GM23248 (cell line): ENCODE data around the gene PRDM7.

ENCODE experiments used
- EZH2 ChIP-seq: fragments of 200-600 bp; sonication (generic); IDR thresholded peaks from 2 replicates; pipeline ENCODE4 v1.6.1; 2018; ENCODE audit warnings: antibody characterized with exemption, mild to moderate bottlenecking; ENCODE audit not compliant: insufficient read depth, poor library complexity, severe bottlenecking
- EZH2phosphoT487 ChIP-seq: fragments of 200-600 bp; sonication (generic); IDR thresholded peaks from 2 replicates; pipeline ENCODE4 v1.6.1; 2018; ENCODE audit warnings: antibody characterized with exemption, moderate library complexity, mild to moderate bottlenecking, low read depth; ENCODE audit not compliant: insufficient read depth

- TF ChIP-seq EZH2phosphoT487 (no peak), EZH2 (no peak)
Measured at GRCh38 chr16:90084215-90084950, 7.3 kb upstream of the PRDM7 start.
